C4-2B (cell line): ENCODE data around the gene NEIL1.
A peak's percentile ranks its signal among the peaks of the same experiment; 100 is the strongest.

Source experiments
- H3K27ac ChIP-seq: fragments of 450-650 bp; 2 replicates; pipeline ENCODE4 v1.5.1; 2017
- ZFX ChIP-seq: fragments of 450-650 bp; IDR thresholded peaks from 2 replicates; pipeline ENCODE4 v1.6.1; 2017
- TF ChIP-seq, protein P1 (sequence below): fragments of 450-650 bp; conservative IDR thresholded peaks from 2 replicates; pipeline ENCODE4 v1.5.1; 2017; ENCODE audit warnings: mild to moderate bottlenecking

Gene NEIL1

DNA sequence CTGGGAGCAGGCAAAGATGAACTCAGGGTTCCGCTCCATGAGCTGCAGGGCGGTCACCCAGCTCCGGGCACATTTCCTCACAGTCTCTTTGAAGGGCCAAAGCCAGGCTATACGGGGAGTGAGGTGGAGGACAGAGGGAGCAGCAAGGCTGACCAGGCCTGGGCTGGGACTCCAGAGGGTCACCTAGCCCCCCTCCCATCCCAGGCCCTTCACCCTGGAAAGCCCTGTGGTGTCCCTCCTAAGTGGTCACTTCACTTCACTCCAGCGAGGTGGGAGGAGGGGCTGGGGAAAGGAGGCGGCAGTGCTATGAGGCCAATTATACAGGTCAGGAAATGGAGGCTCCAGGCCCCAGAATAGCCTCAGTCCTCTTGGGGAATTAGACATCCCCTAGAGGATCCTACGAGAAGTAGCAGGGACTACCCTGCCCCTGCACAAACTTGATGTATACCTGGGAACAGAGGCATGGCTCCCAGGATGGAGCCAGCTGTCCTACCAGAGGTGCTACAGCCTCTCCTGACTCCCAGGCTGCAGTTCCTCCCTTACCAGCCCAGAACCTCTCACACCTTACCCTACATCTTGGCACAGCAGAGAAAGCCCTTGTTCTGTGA, 15.9 kb downstream of the NEIL1 start:
- H3K27ac ChIP-seq = no peak overlapping the region
- TF ChIP-seq, protein P1, sequence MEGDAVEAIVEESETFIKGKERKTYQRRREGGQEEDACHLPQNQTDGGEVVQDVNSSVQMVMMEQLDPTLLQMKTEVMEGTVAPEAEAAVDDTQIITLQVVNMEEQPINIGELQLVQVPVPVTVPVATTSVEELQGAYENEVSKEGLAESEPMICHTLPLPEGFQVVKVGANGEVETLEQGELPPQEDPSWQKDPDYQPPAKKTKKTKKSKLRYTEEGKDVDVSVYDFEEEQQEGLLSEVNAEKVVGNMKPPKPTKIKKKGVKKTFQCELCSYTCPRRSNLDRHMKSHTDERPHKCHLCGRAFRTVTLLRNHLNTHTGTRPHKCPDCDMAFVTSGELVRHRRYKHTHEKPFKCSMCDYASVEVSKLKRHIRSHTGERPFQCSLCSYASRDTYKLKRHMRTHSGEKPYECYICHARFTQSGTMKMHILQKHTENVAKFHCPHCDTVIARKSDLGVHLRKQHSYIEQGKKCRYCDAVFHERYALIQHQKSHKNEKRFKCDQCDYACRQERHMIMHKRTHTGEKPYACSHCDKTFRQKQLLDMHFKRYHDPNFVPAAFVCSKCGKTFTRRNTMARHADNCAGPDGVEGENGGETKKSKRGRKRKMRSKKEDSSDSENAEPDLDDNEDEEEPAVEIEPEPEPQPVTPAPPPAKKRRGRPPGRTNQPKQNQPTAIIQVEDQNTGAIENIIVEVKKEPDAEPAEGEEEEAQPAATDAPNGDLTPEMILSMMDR = no peak
- no peak for TF ChIP-seq ZFX

GRCh38 chr15:75363786-75364185, 16.9 kb downstream of the NEIL1 start:
- no peak overlapping the region for H3K27ac ChIP-seq
- TF ChIP-seq ZFX = no peak
- TF ChIP-seq, protein P1 = no peak

- TF ChIP-seq, protein P1 = no peak
- TF ChIP-seq ZFX = no peak
- no peak overlapping the region for H3K27ac ChIP-seq
Observed at GRCh38 chr15:75364881-75365280, 18.0 kb downstream of the NEIL1 start.

GRCh38 chr15:75366163-75366562, 19.3 kb downstream of the NEIL1 start:
- TF ChIP-seq, protein P1 = no peak
- TF ChIP-seq ZFX = no peak
- H3K27ac ChIP-seq = no peak overlapping the region

GRCh38 chr15:75367006-75367405, 20.2 kb downstream of the NEIL1 start:
- H3K27ac ChIP-seq = peak overlapping the region; percentile 93; the same call in 1 of the 2 replicates

GRCh38 chr15:75367406-75367912, 20.6 kb downstream of the NEIL1 start:
- H3K27ac ChIP-seq = peak overlapping the region; percentile 93; the same call in 1 of the 2 replicates
- TF ChIP-seq, protein P1 = no peak
- no peak for TF ChIP-seq ZFX

More at GRCh38 chr15:75367006-75367405, 20.2 kb downstream of the NEIL1 start:
- TF ChIP-seq, protein P1 = no peak
- TF ChIP-seq ZFX = no peak

DNA sequence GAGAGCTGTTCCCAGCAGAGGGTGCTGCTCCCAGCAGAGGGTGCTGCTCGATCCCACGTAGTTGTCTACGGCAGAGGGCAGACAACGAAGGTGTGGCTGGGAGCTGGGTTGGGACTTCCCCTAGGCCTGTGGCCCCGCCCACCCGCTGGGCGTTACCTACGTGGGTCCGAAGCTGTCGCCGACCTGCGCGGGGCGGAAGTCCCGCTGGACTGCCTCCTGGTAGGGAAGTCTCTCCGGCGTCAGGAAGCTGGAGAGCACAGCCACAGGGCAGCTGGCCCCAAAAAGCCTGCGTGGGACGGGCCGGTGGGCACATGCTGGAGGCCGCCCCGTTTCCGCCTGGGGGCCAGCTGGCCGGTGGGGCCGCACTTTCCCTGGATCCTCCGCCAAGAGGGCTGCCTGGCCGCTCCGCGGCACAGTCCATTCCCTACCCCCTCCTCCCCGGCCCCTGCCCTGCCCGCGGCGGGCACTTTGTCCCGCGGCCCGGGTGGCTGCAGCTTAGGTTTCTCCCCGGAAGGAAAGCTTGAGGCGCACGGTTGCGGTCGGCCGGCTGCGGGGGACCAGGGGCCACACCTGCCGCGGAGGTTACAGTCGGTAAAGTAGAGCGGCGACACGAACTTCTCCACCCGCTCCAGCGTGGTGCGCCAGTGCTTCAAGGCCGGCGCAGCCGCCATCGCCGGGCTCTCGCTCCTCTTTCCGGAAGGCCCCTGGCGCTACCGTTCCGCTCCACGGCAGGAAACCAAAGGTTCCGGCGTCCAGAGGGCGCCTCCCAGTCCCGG, 21.3 kb downstream of the NEIL1 start, which contains the start of gene MAN2C1:
TSS of gene MAN2C1 (minus strand) at position 695 of the 776 bp plus-strand sequence. CDS start at position 671, 24 bp downstream.
- H3K27ac ChIP-seq = peak within 1 kb of the TSS; percentile 93
- TF ChIP-seq, protein P1 = peak; percentile 94
- TF ChIP-seq ZFX = peak; percentile 86; the same call in 1 of the 2 replicates
